ENCODE data around the gene MAGI2. TPM values are rescaled to one million over a fixed set of nuclear protein-coding genes. Genes with fewer than 3 reads are reported as not detected.

MAGI2 gene
- total RNA-seq, 1 experiment from 2014 or later: 0.25 TPM

- intact Hi-C loops (cut with micrococcal nuclease; ENCODE audit: unreplicated experiment): no loop called here
- CTCF ChIA-PET: no interaction called here
- Mint-ChIP-seq H3K36me3 (ENCODE audit: insufficient read depth, unreplicated experiment) (no peaks in the 10 kb centered on the region), H3K27me3 (ENCODE audit: insufficient read depth, unreplicated experiment) (no peaks in the 10 kb centered on the region), H3K9me3 (ENCODE audit: unreplicated experiment) (peaks cover 14% of the 10 kb centered on the region), H3K4me1 (ENCODE audit: low read depth, unreplicated experiment) (peaks cover 7% of the 10 kb centered on the region), H3K27ac (ENCODE audit: unreplicated experiment) (no peak overlapping the region), H3K4me3 (ENCODE audit: unreplicated experiment) (no peak overlapping the region)
- no peak for TF ChIP-seq CTCF (IDR thresholded peaks at IDR 0.05; ENCODE audit: insufficient read depth in 1 of 2, low read depth in 1 of 2, low read length in 1 of 2, severe bottlenecking in 1 of 2, unreplicated experiment in 1 of 2)
- Histone ChIP-seq H3K9me3 (no peaks in the 10 kb centered on the region), H3K4me1 (no peaks in the 10 kb centered on the region; the same call in 1 of the 2 replicates), H3K4me3 (ENCODE audit: low read depth, low read length) (no peak overlapping the region), H3K27me3 (replicated peaks; ENCODE audit: control insufficient read depth, insufficient read depth, low read length) (no peaks in the 10 kb centered on the region), H3K36me3 (ENCODE audit: control insufficient read depth, insufficient read depth, low read length) (no peaks in the 10 kb centered on the region; the same call in 1 of the 2 replicates)
- no peak for DNase-seq
- no TSS peak for BruUV-seq (replicated peaks)
- POLR2A ChIA-PET: no interaction called here
Measured at GRCh38 chr7:79182283-79182682, 271.2 kb downstream of the MAGI2 start.

- Histone ChIP-seq H3K4me1 (no peaks in the 10 kb centered on the region; the same call in 1 of the 2 replicates), H3K9me3 (no peaks in the 10 kb centered on the region), H3K36me3 (ENCODE audit: control insufficient read depth, insufficient read depth, low read length) (no peaks in the 10 kb centered on the region; the same call in 1 of the 2 replicates), H3K4me3 (ENCODE audit: low read depth, low read length) (no peak overlapping the region), H3K27me3 (replicated peaks; ENCODE audit: control insufficient read depth, insufficient read depth, low read length) (no peaks in the 10 kb centered on the region)
- Mint-ChIP-seq H3K4me1 (ENCODE audit: low read depth, unreplicated experiment) (peaks cover 7% of the 10 kb centered on the region), H3K4me3 (ENCODE audit: unreplicated experiment) (no peak overlapping the region), H3K36me3 (ENCODE audit: insufficient read depth, unreplicated experiment) (no peaks in the 10 kb centered on the region), H3K27me3 (ENCODE audit: insufficient read depth, unreplicated experiment) (no peaks in the 10 kb centered on the region), H3K27ac (ENCODE audit: unreplicated experiment) (no peak overlapping the region), H3K9me3 (ENCODE audit: unreplicated experiment) (peaks cover 14% of the 10 kb centered on the region)
- intact Hi-C loops (cut with micrococcal nuclease; ENCODE audit: unreplicated experiment): no loop called here
- DNase-seq: no peak
- ChIA-PET POLR2A (no interaction called here), CTCF (no interaction called here)
- no peak for TF ChIP-seq CTCF (IDR thresholded peaks at IDR 0.05; ENCODE audit: insufficient read depth in 1 of 2, low read depth in 1 of 2, low read length in 1 of 2, severe bottlenecking in 1 of 2, unreplicated experiment in 1 of 2)
- no TSS peak for BruUV-seq (replicated peaks)
Measured at GRCh38 chr7:79180533-79180932, 272.9 kb downstream of the MAGI2 start.

GRCh38 chr7:79176859-79177477, 276.5 kb downstream of the MAGI2 start:
- Mint-ChIP-seq H3K27ac (ENCODE audit: unreplicated experiment) (no peak overlapping the region), H3K36me3 (ENCODE audit: insufficient read depth, unreplicated experiment) (no peaks in the 10 kb centered on the region), H3K4me1 (ENCODE audit: low read depth, unreplicated experiment) (peaks cover 7% of the 10 kb centered on the region), H3K4me3 (ENCODE audit: unreplicated experiment) (no peak overlapping the region), H3K27me3 (ENCODE audit: insufficient read depth, unreplicated experiment) (no peaks in the 10 kb centered on the region), H3K9me3 (ENCODE audit: unreplicated experiment) (peaks cover 14% of the 10 kb centered on the region)
- Histone ChIP-seq H3K4me1 (no peaks in the 10 kb centered on the region; the same call in 1 of the 2 replicates), H3K27me3 (replicated peaks; ENCODE audit: control insufficient read depth, insufficient read depth, low read length) (no peaks in the 10 kb centered on the region), H3K9me3 (no peaks in the 10 kb centered on the region), H3K4me3 (ENCODE audit: low read depth, low read length) (no peak overlapping the region), H3K36me3 (ENCODE audit: control insufficient read depth, insufficient read depth, low read length) (no peaks in the 10 kb centered on the region; the same call in 1 of the 2 replicates)
- DNase-seq: peak in 1 of 2 experiments; percentile 42
- ChIA-PET CTCF (interaction anchor here (0.6 kb wide), 1 partner anchor 190 kb away, joined by 5 read pairs; no protein-coding TSS in a partner anchor), POLR2A (no interaction called here)
- no TSS peak for BruUV-seq (replicated peaks)
- intact Hi-C loops (cut with micrococcal nuclease; ENCODE audit: unreplicated experiment): loop anchor here (1.0 to 10.0 kb wide), 7 partner anchors 132 to 1157 kb away; no protein-coding TSS in a partner anchor
- TF ChIP-seq CTCF (IDR thresholded peaks at IDR 0.05; ENCODE audit: insufficient read depth in 1 of 2, low read depth in 1 of 2, low read length in 1 of 2, severe bottlenecking in 1 of 2, unreplicated experiment in 1 of 2): peak; percentile 66 to 72
